ENCODE data around the gene ABCC8.
A peak's percentile ranks its signal among the peaks of the same experiment; 100 is the strongest.

Gene ABCC8

GRCh38 chr11:17384002-17384511 is 92.6 kb downstream of the ABCC8 start:
- DNase-seq: peak; percentile 87

- no peak for DNase-seq
Measured at GRCh38 chr11:17383461-17383860, 93.2 kb downstream of the ABCC8 start.

- DNase-seq: no peak
Measured at GRCh38 chr11:17382046-17382728, 94.5 kb downstream of the ABCC8 start.

GRCh38 chr11:17381156-17381555 is 95.5 kb downstream of the ABCC8 start:
- DNase-seq: no peak

- no peak for DNase-seq
Measured at GRCh38 chr11:17379383-17380180, 97.1 kb downstream of the ABCC8 start.

- DNase-seq: no peak
Measured at GRCh38 chr11:17378655-17379054, 98.0 kb downstream of the ABCC8 start.

GRCh38 chr11:17376493-17376892 is 100.2 kb downstream of the ABCC8 start:
- DNase-seq: no peak

- DNase-seq: no peak
Measured at GRCh38 chr11:17375547-17375946, 101.1 kb downstream of the ABCC8 start.

GRCh38 chr11:17371614-17372013 is 105.0 kb downstream of the ABCC8 start:
- DNase-seq: no peak

GRCh38 chr11:17369684-17370243 is 106.9 kb downstream of the ABCC8 start:
- DNase-seq: no peak

GRCh38 chr11:17369094-17369493 is 107.6 kb downstream of the ABCC8 start:
- no peak for DNase-seq

GRCh38 chr11:17368551-17368950 is 108.1 kb downstream of the ABCC8 start:
- DNase-seq: no peak

GRCh38 chr11:17366495-17366894 is 110.2 kb downstream of the ABCC8 start:
- no peak for DNase-seq

GRCh38 chr11:17354601-17354991 is 122.0 kb downstream of the ABCC8 start:
- peak; percentile 37 for DNase-seq

GRCh38 chr11:17353821-17354600 is 122.6 kb downstream of the ABCC8 start:
- no peak for DNase-seq

- peak; percentile 85 for DNase-seq
Measured at GRCh38 chr11:17352950-17353820, 123.5 kb downstream of the ABCC8 start.

GRCh38 chr11:17351510-17352176 is 125.0 kb downstream of the ABCC8 start, which contains the start of gene NCR3LG1:
Gene NCR3LG1 (plus strand): TSS chr11:17351800. CDS start chr11:17351970, 170 bp downstream.
- peak; percentile 53 for DNase-seq

- DNase-seq: no peak
Measured at GRCh38 chr11:17351172-17351509, 125.5 kb downstream of the ABCC8 start.

GRCh38 chr11:17350455-17351171 is 126.0 kb downstream of the ABCC8 start:
- DNase-seq: no peak

- no peak for DNase-seq
Measured at GRCh38 chr11:17347676-17348075, 129.0 kb downstream of the ABCC8 start.

- no peak for DNase-seq
Measured at GRCh38 chr11:17343907-17344306, 132.7 kb downstream of the ABCC8 start.

All from femur (tissue), 1 donor.